H9 (cell line): ENCODE data around the gene MRPS14. TPM values are rescaled to one million over a fixed set of nuclear protein-coding genes. Genes with fewer than 3 reads are reported as not detected.

Source experiments
- DNase-seq: peaks from one replicate; pipeline ENCODE4 v3.0.0-alpha.2; 2017
- H2AFZ ChIP-seq: one replicate; pipeline ENCODE4 v1.6.1; 2013; ENCODE audit warnings: mild to moderate bottlenecking, low read length, control low read depth, moderate library complexity
- H2AK5ac ChIP-seq: 2 replicates; pipeline ENCODE4 v1.6.1; 2013; ENCODE audit warnings: low read length, control low read depth, mixed read lengths; ENCODE audit not compliant: insufficient read length
- H2BK120ac ChIP-seq: one replicate; pipeline ENCODE4 v1.6.1; 2013; ENCODE audit warnings: low read depth, mild to moderate bottlenecking, low read length, control low read depth, inconsistent platforms; ENCODE audit not compliant: poor library complexity, severe bottlenecking
- H2BK12ac ChIP-seq: 2 replicates; pipeline ENCODE4 v1.6.1; 2013; ENCODE audit warnings: low read length, control low read depth, mixed read lengths, low read depth; ENCODE audit not compliant: insufficient read length
- H2BK15ac ChIP-seq: 2 replicates; pipeline ENCODE4 v1.6.1; 2013; ENCODE audit warnings: low read depth, low read length, control low read depth
- H2BK20ac ChIP-seq: one replicate; pipeline ENCODE4 v1.6.1; 2013; ENCODE audit warnings: low read depth, mild to moderate bottlenecking, low read length, control low read depth, inconsistent platforms; ENCODE audit not compliant: poor library complexity, severe bottlenecking
- H2BK5ac ChIP-seq: 2 replicates; pipeline ENCODE4 v1.6.1; 2013; ENCODE audit warnings: low read length, control low read depth, mixed read lengths; ENCODE audit not compliant: insufficient read length
- H3K14ac ChIP-seq: 2 replicates; pipeline ENCODE4 v1.6.1; 2013; ENCODE audit warnings: low read length, control low read depth; ENCODE audit not compliant: insufficient read depth
- H3K18ac ChIP-seq: 2 replicates; pipeline ENCODE4 v1.6.1; 2013; ENCODE audit warnings: low read depth, mild to moderate bottlenecking, mixed read lengths, low read length, control low read depth; ENCODE audit not compliant: insufficient read length
- H3K23ac ChIP-seq: 2 replicates; pipeline ENCODE4 v1.6.1; 2013; ENCODE audit warnings: low read length, control low read depth, mixed read lengths, low read depth; ENCODE audit not compliant: insufficient read length
- H3K23me2 ChIP-seq: 2 replicates; pipeline ENCODE4 v1.6.1; 2013; ENCODE audit warnings: low read depth, mild to moderate bottlenecking, mixed read lengths, low read length, control low read depth; ENCODE audit not compliant: insufficient read length, poor library complexity, severe bottlenecking
- H3K27ac ChIP-seq: 2 replicates; pipeline ENCODE4 v1.5.1; 2013; ENCODE audit warnings: low read length, control low read depth, mixed read lengths, low read depth; ENCODE audit not compliant: insufficient read length
- H3K27me3 ChIP-seq: 2 replicates; pipeline ENCODE4 v1.6.1; 2013; ENCODE audit warnings: low read length, control low read depth, inconsistent platforms; ENCODE audit not compliant: insufficient read depth
- H3K4ac ChIP-seq: 2 replicates; pipeline ENCODE4 v1.6.1; 2013; ENCODE audit warnings: low read depth, mild to moderate bottlenecking, control low read depth, inconsistent platforms, low read length, moderate library complexity
- H3K4me1 ChIP-seq: 2 replicates; pipeline ENCODE4 v1.6.1; 2013; ENCODE audit warnings: low read length, control low read depth, inconsistent platforms; ENCODE audit not compliant: insufficient read depth
- H3K4me2 ChIP-seq: 2 replicates; pipeline ENCODE4 v1.6.1; 2013; ENCODE audit warnings: low read length, control low read depth, mixed read lengths; ENCODE audit not compliant: insufficient read length, insufficient read depth
- H3K56ac ChIP-seq: 2 replicates; pipeline ENCODE4 v1.6.1; 2013; ENCODE audit warnings: low read depth, mild to moderate bottlenecking, mixed read lengths, low read length, control low read depth; ENCODE audit not compliant: insufficient read length
- H3K79me1 ChIP-seq: 2 replicates; pipeline ENCODE4 v1.6.1; 2013; ENCODE audit warnings: low read depth, mild to moderate bottlenecking, moderate library complexity, low read length, control low read depth, inconsistent platforms; ENCODE audit not compliant: insufficient read depth, poor library complexity, severe bottlenecking
- H3K79me2 ChIP-seq: 2 replicates; pipeline ENCODE4 v1.6.1; 2013; ENCODE audit warnings: low read length, control low read depth, inconsistent platforms; ENCODE audit not compliant: insufficient read depth
- H3K9ac ChIP-seq: 2 replicates; pipeline ENCODE4 v1.6.1; 2013; ENCODE audit warnings: low read length, control low read depth, mixed read lengths; ENCODE audit not compliant: insufficient read length; ENCODE audit errors: extremely low read depth
- H3K9me3 ChIP-seq: one replicate; pipeline ENCODE4 v1.6.1; 2013; ENCODE audit warnings: low read depth, low read length, inconsistent platforms; ENCODE audit not compliant: control insufficient read depth
- H3T11ph ChIP-seq: one replicate; pipeline ENCODE4 v1.6.1; 2013; ENCODE audit warnings: mild to moderate bottlenecking, low read length, control low read depth, inconsistent platforms
- H4K20me1 ChIP-seq: one replicate; pipeline ENCODE4 v1.6.1; 2013; ENCODE audit not compliant: control insufficient read depth, insufficient read length, insufficient read depth
- H4K5ac ChIP-seq: 2 replicates; pipeline ENCODE4 v1.6.1; 2013; ENCODE audit warnings: low read depth, mild to moderate bottlenecking, mixed read lengths, low read length, control low read depth; ENCODE audit not compliant: insufficient read length
- H4K8ac ChIP-seq: replicated peaks from 2 replicates; pipeline ENCODE4 v1.6.1; 2013; ENCODE audit warnings: low read length, control low read depth, mixed read lengths, low read depth; ENCODE audit not compliant: insufficient read length
- H4K91ac ChIP-seq: 2 replicates; pipeline ENCODE4 v1.6.1; 2013; ENCODE audit warnings: low read depth, mild to moderate bottlenecking, moderate library complexity, mixed read lengths, low read length, control low read depth; ENCODE audit not compliant: insufficient read length
- H3K27ac Mint-ChIP-seq, 3 experiments: 2 replicates in 2 of 3; 3 replicates in 1 of 3; pipeline ENCODE4 v1.8.0; 2020 to 2021; ENCODE audit warnings: mixed read lengths in 3 of 3, mild to moderate bottlenecking in 1 of 3, moderate library complexity in 1 of 3
- H3K27me3 Mint-ChIP-seq: 2 replicates; pipeline ENCODE4 v1.8.0; 2021; ENCODE audit warnings: low read depth, mild to moderate bottlenecking, moderate library complexity, mixed read lengths
- H3K36me3 Mint-ChIP-seq, 3 experiments: 2 replicates in 2 of 3; 3 replicates in 1 of 3; pipeline ENCODE4 v1.8.0; 2020 to 2021; ENCODE audit warnings: low read depth in 3 of 3, mixed read lengths in 3 of 3; ENCODE audit not compliant: insufficient read depth in 1 of 3
- H3K4me1 Mint-ChIP-seq, 2 experiments: 2 replicates each; pipeline ENCODE4 v1.8.0; 2020; ENCODE audit warnings: mixed read lengths in 2 of 2
- H3K4me3 Mint-ChIP-seq, 2 experiments: 2 replicates in 1 of 2; 3 replicates in 1 of 2; pipeline ENCODE4 v1.8.0; 2020 to 2021; ENCODE audit warnings: mild to moderate bottlenecking in 2 of 2, mixed read lengths in 2 of 2, moderate library complexity in 1 of 2
- H3K9me3 Mint-ChIP-seq, 2 experiments: 2 replicates in 1 of 2; 3 replicates in 1 of 2; pipeline ENCODE4 v1.8.0; 2020; ENCODE audit warnings: mild to moderate bottlenecking in 2 of 2, mixed read lengths in 2 of 2, moderate library complexity in 1 of 2
- CTCF ChIP-seq: fragments of 200-600 bp; sonication (generic); conservative IDR thresholded peaks from 3 replicates; pipeline ENCODE4 v1.8.0; 2021; ENCODE audit warnings: antibody characterized with exemption, mild to moderate bottlenecking
- WGBS: extraction: QIAGEN DNeasy Blood & Tissue Kit; methylation state at CpG from one replicate; pipeline ENCODE4 v1.1.7; 2013; ENCODE audit warnings: missing lambda C conversion rate, low lambda C conversion rate, mixed read lengths; ENCODE audit not compliant: insufficient read length; ENCODE audit errors: extremely low coverage; 5-methylcytosine and 5-hydroxymethylcytosine counted together
- total RNA-seq: library from RNA; stranded (reverse); gene quantifications from 2 replicates; pipeline ENCODE4 v1.2.1, GENCODE V29; 2021

The MRPS14 gene
- total RNA-seq, 1 experiment from 2014 or later: 30.6 TPM

- no CpG with 5 or more reads among the region's 19 CpGs for WGBS
- no peak for DNase-seq
Observed at GRCh38 chr1:175043824-175044223, 20.6 kb upstream of the MRPS14 start.

More at GRCh38 chr1:175043824-175044223, 20.6 kb upstream of the MRPS14 start:
- Mint-ChIP-seq H3K36me3 (no peaks in the 10 kb centered on the region), H3K4me3 (no peak overlapping the region), H3K4me1 (peaks cover 6 to 8% of the 10 kb centered on the region in 2 experiments; a peak in 2 of 4 replicates), H3K27ac (no peak overlapping the region; a peak in 1 of 7 replicates), H3K9me3 (no peaks in the 10 kb centered on the region), H3K27me3 (no peaks in the 10 kb centered on the region)
- H3K9ac ChIP-seq: no peak overlapping the region
- no peak overlapping the region for H2BK120ac ChIP-seq
- H4K8ac ChIP-seq: no peak overlapping the region
- no peak overlapping the region for H2AFZ ChIP-seq
- H3K23me2 ChIP-seq: no peaks in the 10 kb centered on the region
- no peak for TF ChIP-seq CTCF
- H3K4me1 ChIP-seq: no peaks in the 10 kb centered on the region
- H4K5ac ChIP-seq: no peak overlapping the region
- H3K27me3 ChIP-seq: no peaks in the 10 kb centered on the region
- no peak overlapping the region for H2BK20ac ChIP-seq
- H3K18ac ChIP-seq: peak overlapping the region; percentile 62
- H2AK5ac ChIP-seq: no peak overlapping the region
- no peaks in the 10 kb centered on the region for H3K79me2 ChIP-seq
- H3K27ac ChIP-seq: no peak overlapping the region
- no peak overlapping the region for H3K56ac ChIP-seq
- no peak overlapping the region for H3K4ac ChIP-seq
- H3K14ac ChIP-seq: peak overlapping the region; percentile 76; the same call in 1 of the 2 replicates
- no peaks in the 10 kb centered on the region for H3K79me1 ChIP-seq
- no peak overlapping the region for H3T11ph ChIP-seq
- no peak overlapping the region for H4K91ac ChIP-seq
- no peaks in the 10 kb centered on the region for H3K9me3 ChIP-seq
- no peak overlapping the region for H2BK15ac ChIP-seq
- no peak overlapping the region for H2BK5ac ChIP-seq
- no peaks in the 10 kb centered on the region for H4K20me1 ChIP-seq
- H3K4me2 ChIP-seq: no peak overlapping the region
- H3K23ac ChIP-seq: no peak overlapping the region
- H2BK12ac ChIP-seq: no peak overlapping the region
